Brain microvascular endothelial cell (primary cell): Measurements from ENCODE around the gene CSF2.
A peak's percentile ranks its signal among the peaks of the same experiment; 100 is the strongest.

Experiments used
- DNase-seq: peaks from one replicate; pipeline ENCODE4 v3.0.0-alpha.2; 2020
- H3K27ac ChIP-seq: fragments of 250-450 bp; sonication (Bioruptor Pico); 2 replicates; pipeline ENCODE4 v1.5.1; 2020; ENCODE audit warnings: mild to moderate bottlenecking, moderate library complexity
- H3K27me3 ChIP-seq: fragments of 250-450 bp; sonication (Bioruptor Pico); replicated peaks from 2 replicates; pipeline ENCODE4 v1.5.1; 2020; ENCODE audit warnings: mild to moderate bottlenecking
- H3K36me3 ChIP-seq: fragments of 250-450 bp; sonication (Bioruptor Pico); replicated peaks from 2 replicates; pipeline ENCODE4 v1.5.1; 2020; ENCODE audit warnings: mild to moderate bottlenecking
- H3K4me3 ChIP-seq: 2 replicates; pipeline ENCODE4 v1.5.1; 2011; ENCODE audit warnings: low read depth, mild to moderate bottlenecking, control low read depth, low read length, moderate library complexity
- in situ Hi-C: cut with HindIII; loops from 2 replicates; pipeline ENCODE4 v1.10.0; 2017; ENCODE audit warnings: low sequenced_read_pairs, low pct_ligation_motif_present
- TF ChIP-seq, protein P1 (sequence below): IDR thresholded peaks from 2 replicates; pipeline ENCODE4 v1.5.1; 2011; ENCODE audit warnings: low read depth, mild to moderate bottlenecking, moderate library complexity, low read length, control low read depth, inconsistent platforms; ENCODE audit errors: missing control alignments

CSF2 gene

GRCh38 chr5:132082329-132083023, 8.9 kb downstream of the CSF2 start:
- Histone ChIP-seq H3K36me3 (no peaks in the 10 kb centered on the region), H3K27me3 (no peaks in the 10 kb centered on the region), H3K4me3 (no peak overlapping the region), H3K27ac (no peak overlapping the region)
- TF ChIP-seq, protein P1, sequence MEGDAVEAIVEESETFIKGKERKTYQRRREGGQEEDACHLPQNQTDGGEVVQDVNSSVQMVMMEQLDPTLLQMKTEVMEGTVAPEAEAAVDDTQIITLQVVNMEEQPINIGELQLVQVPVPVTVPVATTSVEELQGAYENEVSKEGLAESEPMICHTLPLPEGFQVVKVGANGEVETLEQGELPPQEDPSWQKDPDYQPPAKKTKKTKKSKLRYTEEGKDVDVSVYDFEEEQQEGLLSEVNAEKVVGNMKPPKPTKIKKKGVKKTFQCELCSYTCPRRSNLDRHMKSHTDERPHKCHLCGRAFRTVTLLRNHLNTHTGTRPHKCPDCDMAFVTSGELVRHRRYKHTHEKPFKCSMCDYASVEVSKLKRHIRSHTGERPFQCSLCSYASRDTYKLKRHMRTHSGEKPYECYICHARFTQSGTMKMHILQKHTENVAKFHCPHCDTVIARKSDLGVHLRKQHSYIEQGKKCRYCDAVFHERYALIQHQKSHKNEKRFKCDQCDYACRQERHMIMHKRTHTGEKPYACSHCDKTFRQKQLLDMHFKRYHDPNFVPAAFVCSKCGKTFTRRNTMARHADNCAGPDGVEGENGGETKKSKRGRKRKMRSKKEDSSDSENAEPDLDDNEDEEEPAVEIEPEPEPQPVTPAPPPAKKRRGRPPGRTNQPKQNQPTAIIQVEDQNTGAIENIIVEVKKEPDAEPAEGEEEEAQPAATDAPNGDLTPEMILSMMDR: no peak
- no peak for DNase-seq
- in situ Hi-C loops: no loop called here

GRCh38 chr5:132083071-132083678, 9.6 kb downstream of the CSF2 start:
- in situ Hi-C loops: no loop called here
- TF ChIP-seq, protein P1: no peak
- H3K36me3 ChIP-seq: no peaks in the 10 kb centered on the region
- H3K4me3 ChIP-seq: no peak overlapping the region
- no peak for DNase-seq
- no peaks in the 10 kb centered on the region for H3K27me3 ChIP-seq
- H3K27ac ChIP-seq: no peak overlapping the region

DNA sequence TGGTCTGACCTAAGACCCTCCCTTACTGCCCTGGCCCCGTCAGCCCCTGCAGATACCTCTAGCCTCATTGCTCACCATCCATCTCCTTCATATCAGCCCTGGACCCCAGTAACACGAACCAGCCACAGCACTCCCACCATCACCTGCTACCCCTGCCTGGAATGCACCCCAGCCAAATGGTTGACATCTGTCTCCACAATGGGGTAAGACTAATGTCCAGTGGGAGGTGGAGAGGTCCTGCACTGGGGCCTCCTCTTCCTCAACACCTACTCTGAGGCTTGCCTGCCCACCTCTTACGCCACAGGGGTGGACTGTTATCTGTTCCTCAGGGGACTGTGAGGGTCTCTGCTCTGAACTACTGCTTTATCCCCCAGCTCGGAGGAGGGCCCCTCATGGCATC, 12.1 kb downstream of the CSF2 start:
- DNase-seq: no peak
- in situ Hi-C loops: no loop called here
- Histone ChIP-seq H3K27ac (no peak overlapping the region), H3K27me3 (no peaks in the 10 kb centered on the region), H3K4me3 (no peak overlapping the region), H3K36me3 (no peaks in the 10 kb centered on the region)
- TF ChIP-seq, protein P1: no peak

DNA sequence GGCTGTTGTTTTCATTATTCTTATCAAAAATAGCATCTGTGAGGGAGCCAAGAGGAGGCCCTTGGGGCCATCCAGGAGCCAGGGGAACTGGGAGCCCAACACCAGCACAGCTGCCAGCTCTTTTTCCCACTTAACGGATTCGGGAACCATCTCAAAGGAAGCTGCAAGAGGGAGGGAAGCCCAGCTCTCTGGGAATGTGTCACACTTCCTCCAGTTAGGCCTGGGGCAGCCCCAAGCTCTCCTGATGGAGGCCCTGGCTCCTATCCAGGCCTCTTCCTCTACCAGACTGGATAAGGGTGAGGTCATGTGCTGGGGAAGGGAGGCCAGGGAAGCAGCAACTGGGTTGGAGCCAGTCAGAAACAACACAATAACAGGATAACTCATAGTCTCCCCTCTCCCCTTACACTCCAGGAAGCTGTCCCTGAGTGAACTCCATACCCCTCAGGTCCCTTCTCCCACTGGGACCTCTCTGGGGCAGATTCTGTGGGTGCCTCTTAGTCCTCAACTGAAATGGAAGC, 12.7 kb downstream of the CSF2 start:
- in situ Hi-C loops: no loop called here
- peak overlapping the region; percentile 41 for H3K27ac ChIP-seq
- TF ChIP-seq, protein P1: no peak

DNA sequence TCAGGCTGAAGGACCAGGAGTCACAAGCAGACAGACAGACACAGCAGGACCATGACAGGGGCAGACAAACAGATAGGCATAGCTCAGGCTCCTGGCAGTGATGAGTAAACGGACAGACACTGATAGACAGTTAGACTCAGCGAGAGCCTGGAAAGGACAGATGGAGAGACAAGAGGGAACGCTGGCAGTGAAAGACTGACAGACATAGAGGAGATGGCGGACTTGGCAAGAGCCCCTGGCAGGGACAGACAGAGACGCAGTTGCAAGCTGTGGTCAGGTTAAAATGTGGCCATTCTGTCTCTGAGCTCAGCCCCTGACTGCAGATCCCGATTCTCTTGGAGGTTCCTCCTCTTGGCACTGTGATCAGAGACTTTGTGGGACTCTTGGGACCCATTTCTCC, 13.6 kb downstream of the CSF2 start:
- H3K27ac ChIP-seq: no peak overlapping the region
- H3K27me3 ChIP-seq: no peaks in the 10 kb centered on the region
- TF ChIP-seq, protein P1: no peak
- H3K36me3 ChIP-seq: no peaks in the 10 kb centered on the region
- in situ Hi-C loops: no loop called here
- no peak overlapping the region for H3K4me3 ChIP-seq
- DNase-seq: no peak

More for the DNA sequence above, 12.7 kb downstream of the CSF2 start:
- DNase-seq: peak; percentile 92
- no peaks in the 10 kb centered on the region for H3K36me3 ChIP-seq
- H3K27me3 ChIP-seq: no peaks in the 10 kb centered on the region
- H3K4me3 ChIP-seq: no peak overlapping the region
